ENCODE data around the gene LDLRAD3.
"Not testable (repeated sequence)": the region's sequence is repeated elsewhere in the genome, so short reads cannot be mapped to it uniquely, and the experiment has no call there.

The LDLRAD3 gene

GRCh38 chr11:35907648-35908431 lies 36.0 kb upstream of the LDLRAD3 start:
- TF ChIP-seq ZFX (IDR thresholded peaks at IDR 0.05; ENCODE audit: borderline replicate concordance) (no peak), CTCF (IDR thresholded peaks at IDR 0.05) (no peak)
- no peak overlapping the region for H3K27ac ChIP-seq

- H3K27ac ChIP-seq: not testable (repeated sequence)
These were observed 35.5 kb upstream of the LDLRAD3 start for GRCh38 chr11:35908432-35908771.

GRCh38 chr11:35909511-35910265 lies 34.2 kb upstream of the LDLRAD3 start:
- TF ChIP-seq ZFX (IDR thresholded peaks at IDR 0.05; ENCODE audit: borderline replicate concordance) (no peak), CTCF (IDR thresholded peaks at IDR 0.05) (no peak)
- no peak overlapping the region for H3K27ac ChIP-seq

GRCh38 chr11:35911013-35911412 lies 32.8 kb upstream of the LDLRAD3 start:
- H3K27ac ChIP-seq: no peak overlapping the region
- no peak for TF ChIP-seq CTCF (IDR thresholded peaks at IDR 0.05)
- TF ChIP-seq ZFX (IDR thresholded peaks at IDR 0.05; ENCODE audit: borderline replicate concordance): no peak

GRCh38 chr11:35911616-35912165 lies 32.2 kb upstream of the LDLRAD3 start:
- TF ChIP-seq CTCF (IDR thresholded peaks at IDR 0.05): no peak
- no peak for TF ChIP-seq ZFX (IDR thresholded peaks at IDR 0.05; ENCODE audit: borderline replicate concordance)
- H3K27ac ChIP-seq: no peak overlapping the region

- not testable (repeated sequence) for H3K27ac ChIP-seq
These were observed 31.4 kb upstream of the LDLRAD3 start for GRCh38 chr11:35912436-35912835.

GRCh38 chr11:35912883-35913624 lies 30.8 kb upstream of the LDLRAD3 start:
- TF ChIP-seq CTCF (IDR thresholded peaks at IDR 0.05) (no peak), ZFX (IDR thresholded peaks at IDR 0.05; ENCODE audit: borderline replicate concordance) (no peak)
- H3K27ac ChIP-seq: no peak overlapping the region

GRCh38 chr11:35914816-35915215 lies 29.0 kb upstream of the LDLRAD3 start:
- no peak overlapping the region for H3K27ac ChIP-seq
- TF ChIP-seq ZFX (IDR thresholded peaks at IDR 0.05; ENCODE audit: borderline replicate concordance): no peak
- no peak for TF ChIP-seq CTCF (IDR thresholded peaks at IDR 0.05)

All from 22Rv1 (cell line).